Duodenal mucosa (tissue), 2 donors: ENCODE measurements around the gene CAT.

Experiments used
- H3K27ac ChIP-seq: one replicate; pipeline ENCODE4 v1.7.0; 2013; ENCODE audit warnings: low read depth, low read length
- H3K27me3 ChIP-seq, 2 donors: one replicate each; pipeline ENCODE4 v1.7.0; 2013; ENCODE audit warnings: low read length in 2 of 2, control low read depth in 1 of 2; ENCODE audit not compliant: insufficient read depth in 2 of 2, control insufficient read depth in 1 of 2
- H3K36me3 ChIP-seq, 2 donors: one replicate each; pipeline ENCODE4 v1.7.0; 2013; ENCODE audit warnings: low read length in 2 of 2, control low read depth in 1 of 2; ENCODE audit not compliant: insufficient read depth in 2 of 2, control insufficient read depth in 1 of 2
- H3K4me1 ChIP-seq, 2 donors: one replicate each; pipeline ENCODE4 v1.7.0; 2013; ENCODE audit warnings: low read length in 2 of 2, control low read depth in 1 of 2; ENCODE audit not compliant: insufficient read depth in 2 of 2, control insufficient read depth in 1 of 2
- H3K4me3 ChIP-seq, 2 donors: one replicate each; pipeline ENCODE4 v1.7.0; 2013; ENCODE audit warnings: low read length in 2 of 2, low read depth in 1 of 2
- H3K9ac ChIP-seq, 2 donors: one replicate each; pipeline ENCODE4 v1.7.0; 2013; ENCODE audit warnings: low read length in 2 of 2, low read depth in 1 of 2
- H3K9me3 ChIP-seq, 2 donors: one replicate each; pipeline ENCODE4 v1.7.0; 2013; ENCODE audit warnings: low read length in 2 of 2, control low read depth in 1 of 2; ENCODE audit not compliant: control insufficient read depth in 1 of 2

CAT gene

GRCh38 chr11:34505874-34506273 is 67.1 kb downstream of the CAT start:
- Histone ChIP-seq H3K4me3 (no peak overlapping the region), H3K4me1 (peaks cover 0 to 6% of the 10 kb centered on the region in 2 donors), H3K27ac (no peak overlapping the region), H3K36me3 (no peaks in the 10 kb centered on the region), H3K9ac (no peak overlapping the region), H3K9me3 (no peaks in the 10 kb centered on the region), H3K27me3 (no peaks in the 10 kb centered on the region)

DNA sequence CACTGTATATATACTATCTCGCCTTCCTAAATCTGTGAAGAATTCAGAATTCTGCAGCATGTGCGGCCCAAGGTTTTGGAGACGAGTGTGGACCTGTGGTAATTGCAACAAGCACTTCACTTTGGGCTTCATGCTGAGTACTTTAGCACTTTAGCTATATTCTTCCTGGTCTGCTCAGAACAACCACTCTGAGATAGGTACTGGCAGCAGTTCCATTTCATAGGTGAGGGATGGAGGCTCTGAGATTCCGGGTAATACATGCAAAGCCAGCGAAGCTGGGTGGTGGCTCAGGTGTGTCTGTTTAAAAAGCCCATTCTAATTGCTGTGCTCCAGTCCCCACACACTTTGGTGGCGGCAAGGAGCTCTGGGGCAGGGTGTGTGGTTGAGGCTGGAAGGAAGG is 68.4 kb downstream of the CAT start:
- Histone ChIP-seq H3K27me3 (no peaks in the 10 kb centered on the region), H3K9ac (no peak overlapping the region), H3K4me1 (peaks cover 0 to under 1% of the 10 kb centered on the region in 2 donors), H3K4me3 (no peak overlapping the region), H3K9me3 (no peaks in the 10 kb centered on the region), H3K27ac (no peak overlapping the region), H3K36me3 (no peaks in the 10 kb centered on the region)

GRCh38 chr11:34507610-34508009 is 68.9 kb downstream of the CAT start:
- Histone ChIP-seq H3K36me3 (no peaks in the 10 kb centered on the region), H3K9me3 (no peaks in the 10 kb centered on the region), H3K27ac (no peak overlapping the region), H3K27me3 (no peaks in the 10 kb centered on the region), H3K4me3 (no peak overlapping the region), H3K4me1 (no peaks in the 10 kb centered on the region), H3K9ac (no peak overlapping the region)

GRCh38 chr11:34508524-34508923 is 69.8 kb downstream of the CAT start:
- Histone ChIP-seq H3K4me3 (no peak overlapping the region), H3K9me3 (no peaks in the 10 kb centered on the region), H3K4me1 (no peaks in the 10 kb centered on the region), H3K9ac (no peak overlapping the region), H3K27me3 (no peaks in the 10 kb centered on the region), H3K36me3 (no peaks in the 10 kb centered on the region), H3K27ac (no peak overlapping the region)

GRCh38 chr11:34509336-34509876 is 70.7 kb downstream of the CAT start:
- no peaks in the 10 kb centered on the region for H3K4me1 ChIP-seq
- H3K36me3 ChIP-seq = no peaks in the 10 kb centered on the region
- no peak overlapping the region for H3K27ac ChIP-seq
- no peaks in the 10 kb centered on the region for H3K27me3 ChIP-seq
- no peak overlapping the region for H3K4me3 ChIP-seq
- no peaks in the 10 kb centered on the region for H3K9me3 ChIP-seq
- no peak overlapping the region for H3K9ac ChIP-seq

- Histone ChIP-seq H3K9me3 (no peaks in the 10 kb centered on the region), H3K4me1 (no peaks in the 10 kb centered on the region), H3K36me3 (no peaks in the 10 kb centered on the region), H3K4me3 (no peak overlapping the region), H3K27me3 (no peaks in the 10 kb centered on the region), H3K27ac (no peak overlapping the region), H3K9ac (no peak overlapping the region)
Measured at GRCh38 chr11:34510218-34510617, 71.5 kb downstream of the CAT start.

- Histone ChIP-seq H3K36me3 (no peaks in the 10 kb centered on the region), H3K4me3 (no peak overlapping the region), H3K9me3 (no peaks in the 10 kb centered on the region), H3K9ac (no peak overlapping the region), H3K27me3 (no peaks in the 10 kb centered on the region), H3K4me1 (no peaks in the 10 kb centered on the region), H3K27ac (no peak overlapping the region)
Measured at GRCh38 chr11:34510673-34511072, 71.9 kb downstream of the CAT start.

DNA sequence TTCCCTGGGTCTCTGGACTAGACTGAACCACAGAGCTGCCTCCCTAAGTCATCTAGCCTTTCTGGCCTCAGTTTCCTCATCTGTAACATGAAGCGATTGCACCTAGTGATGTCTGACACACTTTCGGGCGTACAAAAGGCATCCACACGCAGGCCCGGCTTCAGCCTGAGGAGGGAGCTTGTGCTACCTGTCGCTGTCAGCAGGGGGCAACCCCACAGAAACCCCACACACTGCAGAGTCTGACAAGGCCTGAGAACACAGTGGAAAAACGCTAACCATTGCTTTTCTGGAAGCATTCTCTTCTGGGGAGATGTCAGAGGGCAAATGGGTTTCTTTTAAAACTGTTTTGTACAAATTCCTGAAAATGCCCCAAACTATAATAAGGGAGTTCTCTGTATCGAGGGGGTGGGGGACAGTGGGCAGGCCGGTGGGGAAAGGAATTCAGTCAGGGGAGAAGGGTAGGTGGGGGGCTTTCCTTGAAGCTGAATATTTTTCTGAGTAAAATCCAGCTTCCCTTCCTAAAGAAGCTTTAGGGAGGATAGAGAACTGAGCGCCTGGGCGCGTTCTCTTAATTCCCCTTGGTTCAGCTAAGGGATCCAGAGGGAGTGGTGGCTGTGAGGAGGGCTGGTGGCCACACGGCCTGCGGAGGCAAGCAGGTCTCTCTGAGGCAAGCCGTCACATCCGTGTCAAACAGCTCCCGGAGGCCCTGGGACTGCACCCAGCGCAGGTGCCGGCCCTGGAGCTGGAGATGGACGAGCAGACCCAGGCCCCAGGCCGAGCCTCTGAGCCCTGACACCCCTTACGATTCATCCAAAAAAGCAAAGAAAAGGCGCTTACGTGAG is 74.3 kb downstream of the CAT start:
- H3K36me3 ChIP-seq = no peaks in the 10 kb centered on the region
- no peaks in the 10 kb centered on the region for H3K27me3 ChIP-seq
- no peaks in the 10 kb centered on the region for H3K9me3 ChIP-seq
- no peaks in the 10 kb centered on the region for H3K4me1 ChIP-seq
- no peak overlapping the region for H3K9ac ChIP-seq
- H3K4me3 ChIP-seq = no peak overlapping the region
- no peak overlapping the region for H3K27ac ChIP-seq

DNA sequence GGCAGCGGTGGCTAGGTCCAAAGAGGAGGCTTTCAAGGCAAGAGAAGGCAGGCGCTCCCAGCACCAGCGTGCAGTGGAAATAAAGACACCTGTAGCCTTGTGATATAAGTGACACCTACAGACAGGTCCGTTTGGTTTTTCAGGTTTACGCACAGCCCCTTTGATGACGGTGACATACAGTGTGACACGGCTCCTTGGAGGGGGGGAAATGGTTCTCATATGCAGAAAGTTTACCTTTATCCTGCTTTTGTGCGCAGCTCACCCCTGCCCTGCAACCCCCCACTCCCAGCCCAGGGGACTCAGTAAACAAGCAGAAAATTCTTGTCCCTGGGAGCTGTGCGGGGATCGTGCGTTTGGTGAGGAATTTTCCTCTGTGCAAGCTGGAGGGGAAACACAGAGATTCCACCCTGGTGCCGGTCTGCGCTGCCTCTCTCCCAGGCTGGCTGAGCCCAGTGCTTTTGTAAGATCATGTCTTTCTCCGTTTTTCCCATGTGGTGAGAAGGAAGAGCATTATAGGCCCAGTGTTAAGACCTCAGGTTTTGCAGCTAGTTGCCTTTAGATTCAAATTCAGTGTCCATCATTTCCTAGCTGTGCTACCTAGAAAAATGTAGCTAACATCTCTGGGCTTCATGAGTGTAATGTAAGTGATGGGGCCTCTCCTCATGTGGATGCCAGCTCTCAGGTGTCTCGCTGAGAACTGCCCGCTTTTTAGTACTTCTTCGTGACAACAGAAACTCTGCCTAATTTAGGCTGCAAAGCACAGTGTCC is 75.1 kb downstream of the CAT start, which contains the start of gene ELF5:
Gene ELF5 (minus strand): TSS at position 113 of the 768 bp plus-strand sequence. CDS start 8,045 bp downstream, outside the sequence.
- H3K9me3 ChIP-seq = no peaks in the 10 kb centered on the region
- H3K27me3 ChIP-seq = no peaks in the 10 kb centered on the region
- H3K4me1 ChIP-seq = no peaks in the 10 kb centered on the region
- H3K9ac ChIP-seq = no peak within 1 kb of the TSS
- no peaks in the 10 kb centered on the region for H3K36me3 ChIP-seq
- no peak within 1 kb of the TSS for H3K27ac ChIP-seq
- H3K4me3 ChIP-seq = no peak within 1 kb of the TSS

DNA sequence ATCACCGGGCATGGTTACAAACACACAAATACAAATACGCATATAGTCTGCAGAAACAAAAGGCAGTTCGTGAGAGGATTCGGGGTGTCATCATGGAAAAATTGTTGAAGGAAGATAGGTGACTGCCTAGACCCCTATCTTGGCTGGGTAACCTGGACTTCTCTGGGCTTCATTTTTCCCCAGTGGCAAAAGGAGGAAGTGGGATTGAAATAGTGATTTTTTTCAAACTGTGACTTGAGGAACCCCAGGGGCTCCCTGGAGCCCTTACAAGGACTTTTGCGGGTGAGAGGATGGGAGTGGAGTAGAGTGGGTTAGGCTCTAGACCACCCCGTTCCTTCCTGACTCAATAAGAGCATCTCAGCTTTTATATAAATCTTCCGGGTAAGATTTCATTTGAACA is 75.9 kb downstream of the CAT start:
- no peaks in the 10 kb centered on the region for H3K27me3 ChIP-seq
- no peaks in the 10 kb centered on the region for H3K9me3 ChIP-seq
- H3K4me1 ChIP-seq = no peaks in the 10 kb centered on the region
- no peak overlapping the region for H3K27ac ChIP-seq
- no peak overlapping the region for H3K4me3 ChIP-seq
- no peak overlapping the region for H3K9ac ChIP-seq
- no peaks in the 10 kb centered on the region for H3K36me3 ChIP-seq
